Nucleus accumbens (tissue), 56 donors: ENCODE data around the gene PRRC2A.
"Not testable (repeated sequence)": the region's sequence is repeated elsewhere in the genome, so short reads cannot be mapped to it uniquely, and the experiment has no call there.

Experiments used
- DNase-seq, 56 donors: peaks; one replicate each; lab custom pipeline; 2025; lab: John Stamatoyannopoulos, UW

Gene PRRC2A

GRCh38 chr6:31582230-31582643, 38.3 kb upstream of the PRRC2A start, which contains the start of gene LTB:
Gene LTB, minus strand, starts transcription at chr6:31582424. Its CDS starts 7 bp downstream, at chr6:31582417.
- DNase-seq = no peak

GRCh38 chr6:31585491-31585890, 35.0 kb upstream of the PRRC2A start:
- DNase-seq = no peak

- DNase-seq = peak in 6 of 56 donors; percentile 3 to 11 (median 6)
Observed at GRCh38 chr6:31586008-31586407, 34.5 kb upstream of the PRRC2A start, which contains the start of gene LST1. Gene LST1, plus strand, starts transcription at chr6:31586277. Its CDS starts 1,023 bp downstream, at chr6:31587300.

- peak in 14 of 56 donors; percentile 2 to 48 (median 12) for DNase-seq
Observed at GRCh38 chr6:31586599-31587281, 33.8 kb upstream of the PRRC2A start.

- DNase-seq = peak in 1 of 56 donors; percentile 10
Observed at GRCh38 chr6:31587791-31588777, 32.4 kb upstream of the PRRC2A start.

- no peak for DNase-seq
Observed at GRCh38 chr6:31588871-31589650, 31.5 kb upstream of the PRRC2A start.

GRCh38 chr6:31590691-31591090, 29.8 kb upstream of the PRRC2A start:
- not testable (repeated sequence) for DNase-seq

GRCh38 chr6:31592396-31592771, 28.1 kb upstream of the PRRC2A start:
- no peak for DNase-seq

GRCh38 chr6:31597006-31597405, 23.5 kb upstream of the PRRC2A start:
- no peak for DNase-seq

GRCh38 chr6:31607317-31607716, 13.2 kb upstream of the PRRC2A start:
- no peak for DNase-seq

GRCh38 chr6:31609519-31610406, 10.8 kb upstream of the PRRC2A start:
- no peak for DNase-seq

GRCh38 chr6:31610968-31611367, 9.5 kb upstream of the PRRC2A start:
- DNase-seq = no peak

- DNase-seq = peak in 3 of 56 donors; percentile 0 to 37 (median 29)
Observed at GRCh38 chr6:31614075-31614619, 6.4 kb upstream of the PRRC2A start.

GRCh38 chr6:31614684-31615578, 5.6 kb upstream of the PRRC2A start, which contains the start of gene AIF1:
Gene AIF1, plus strand, starts transcription at chr6:31615234. Its CDS starts 96 bp downstream, at chr6:31615330.
- DNase-seq = peak in 2 of 56 donors; percentile 9 to 21

- no peak for DNase-seq
Observed at GRCh38 chr6:31615748-31616147, 4.8 kb upstream of the PRRC2A start.

- DNase-seq = no peak
Observed at GRCh38 chr6:31617010-31617409, 3.5 kb upstream of the PRRC2A start.

GRCh38 chr6:31619805-31620585, 520 bp upstream of the PRRC2A start:
- peak; percentile 83 to 99 (median 97) for DNase-seq
